CD4-positive, alpha-beta T cell treated with Interleukin-4 for 1 hour (primary cell): Measurements from ENCODE around the gene SIGLEC9.
"Not testable (repeated sequence)": the region's sequence is repeated elsewhere in the genome, so short reads cannot be mapped to it uniquely, and the experiment has no call there.

Experiments
- DNase-seq, 2 donors: peaks; one replicate each; pipeline ENCODE4 v3.0.0-alpha.2; 2020 to 2022

SIGLEC9 gene

DNA sequence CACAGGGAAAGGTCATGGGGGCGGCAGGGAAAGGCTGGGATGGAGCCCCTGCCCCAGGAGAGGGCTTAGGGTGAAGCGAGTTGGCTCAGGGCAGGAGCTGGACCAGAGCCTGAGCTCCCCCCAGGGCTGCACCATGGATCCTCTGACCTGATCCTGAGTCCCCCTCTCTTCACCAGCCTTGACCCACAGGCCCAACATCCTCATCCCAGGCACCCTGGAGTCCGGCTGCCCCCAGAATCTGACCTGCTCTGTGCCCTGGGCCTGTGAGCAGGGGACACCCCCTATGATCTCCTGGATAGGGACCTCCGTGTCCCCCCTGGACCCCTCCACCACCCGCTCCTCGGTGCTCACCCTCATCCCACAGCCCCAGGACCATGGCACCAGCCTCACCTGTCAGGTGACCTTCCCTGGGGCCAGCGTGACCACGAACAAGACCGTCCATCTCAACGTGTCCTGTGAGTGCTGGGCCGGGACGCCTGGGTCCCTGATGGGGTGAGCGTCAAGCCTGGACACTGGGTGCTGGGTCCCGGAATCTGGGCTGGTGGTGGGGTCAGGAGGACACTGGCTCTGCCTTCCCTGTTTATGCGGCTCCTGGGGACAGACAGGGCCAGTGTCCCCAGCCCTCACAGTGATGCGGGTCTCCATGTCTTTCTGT is 842 bp downstream of the SIGLEC9 start:
- no peak for DNase-seq

DNA sequence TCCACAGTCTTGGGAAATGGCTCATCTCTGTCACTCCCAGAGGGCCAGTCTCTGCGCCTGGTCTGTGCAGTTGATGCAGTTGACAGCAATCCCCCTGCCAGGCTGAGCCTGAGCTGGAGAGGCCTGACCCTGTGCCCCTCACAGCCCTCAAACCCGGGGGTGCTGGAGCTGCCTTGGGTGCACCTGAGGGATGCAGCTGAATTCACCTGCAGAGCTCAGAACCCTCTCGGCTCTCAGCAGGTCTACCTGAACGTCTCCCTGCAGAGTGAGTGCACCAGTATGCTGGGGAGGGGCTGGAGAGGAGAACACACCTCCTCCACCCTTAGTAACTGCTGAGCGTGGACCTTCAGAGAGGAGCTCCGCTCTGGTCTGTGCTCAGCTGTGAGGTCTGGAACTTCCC is 2.3 kb downstream of the SIGLEC9 start:
- no peak for DNase-seq

DNA sequence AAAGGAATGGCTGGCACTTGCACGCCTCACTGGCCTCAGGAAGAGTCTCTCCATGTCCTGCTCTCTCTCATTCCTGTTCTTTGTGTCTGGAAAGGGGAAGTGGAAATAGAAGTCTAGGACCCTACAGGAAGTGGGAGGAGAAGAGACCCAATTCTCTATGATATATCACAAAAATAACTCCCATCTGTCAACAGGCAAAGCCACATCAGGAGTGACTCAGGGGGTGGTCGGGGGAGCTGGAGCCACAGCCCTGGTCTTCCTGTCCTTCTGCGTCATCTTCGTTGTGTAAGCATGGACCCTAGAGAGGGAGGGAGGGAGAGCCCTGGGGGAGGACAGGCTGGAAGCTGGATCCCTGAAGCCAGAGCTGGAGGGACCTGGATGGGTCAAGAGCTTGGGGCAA is 3.0 kb downstream of the SIGLEC9 start:
- DNase-seq: peak in 1 of 2 donors; percentile 70

DNA sequence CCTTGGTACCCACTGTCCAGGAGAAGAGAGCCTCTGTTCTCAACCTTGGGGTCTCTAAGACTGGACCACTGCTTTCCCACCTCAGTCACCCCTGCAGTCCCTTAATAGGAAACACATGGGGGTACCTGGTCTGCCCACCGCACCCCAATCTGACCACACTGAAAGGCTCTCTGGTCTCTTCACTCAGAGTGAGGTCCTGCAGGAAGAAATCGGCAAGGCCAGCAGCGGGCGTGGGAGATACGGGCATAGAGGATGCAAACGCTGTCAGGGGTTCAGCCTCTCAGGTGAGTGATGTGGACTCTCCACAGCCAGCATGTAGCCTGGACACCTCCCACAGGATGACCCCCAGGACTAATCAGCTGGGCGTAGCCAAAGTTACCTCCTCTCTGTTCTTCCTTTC is 3.5 kb downstream of the SIGLEC9 start:
- DNase-seq: no peak

DNA sequence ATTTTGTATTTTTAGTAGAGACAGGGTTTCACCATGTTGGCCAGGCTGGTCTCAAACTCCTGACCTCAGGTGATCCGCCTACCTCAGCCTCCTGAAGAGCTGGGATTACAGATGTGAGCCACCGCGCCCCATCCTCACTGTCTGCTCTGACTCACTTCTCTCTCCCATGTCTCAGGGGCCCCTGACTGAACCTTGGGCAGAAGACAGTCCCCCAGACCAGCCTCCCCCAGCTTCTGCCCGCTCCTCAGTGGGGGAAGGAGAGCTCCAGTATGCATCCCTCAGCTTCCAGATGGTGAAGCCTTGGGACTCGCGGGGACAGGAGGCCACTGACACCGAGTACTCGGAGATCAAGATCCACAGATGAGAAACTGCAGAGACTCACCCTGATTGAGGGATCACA is 5.0 kb downstream of the SIGLEC9 start:
- no peak for DNase-seq

DNA sequence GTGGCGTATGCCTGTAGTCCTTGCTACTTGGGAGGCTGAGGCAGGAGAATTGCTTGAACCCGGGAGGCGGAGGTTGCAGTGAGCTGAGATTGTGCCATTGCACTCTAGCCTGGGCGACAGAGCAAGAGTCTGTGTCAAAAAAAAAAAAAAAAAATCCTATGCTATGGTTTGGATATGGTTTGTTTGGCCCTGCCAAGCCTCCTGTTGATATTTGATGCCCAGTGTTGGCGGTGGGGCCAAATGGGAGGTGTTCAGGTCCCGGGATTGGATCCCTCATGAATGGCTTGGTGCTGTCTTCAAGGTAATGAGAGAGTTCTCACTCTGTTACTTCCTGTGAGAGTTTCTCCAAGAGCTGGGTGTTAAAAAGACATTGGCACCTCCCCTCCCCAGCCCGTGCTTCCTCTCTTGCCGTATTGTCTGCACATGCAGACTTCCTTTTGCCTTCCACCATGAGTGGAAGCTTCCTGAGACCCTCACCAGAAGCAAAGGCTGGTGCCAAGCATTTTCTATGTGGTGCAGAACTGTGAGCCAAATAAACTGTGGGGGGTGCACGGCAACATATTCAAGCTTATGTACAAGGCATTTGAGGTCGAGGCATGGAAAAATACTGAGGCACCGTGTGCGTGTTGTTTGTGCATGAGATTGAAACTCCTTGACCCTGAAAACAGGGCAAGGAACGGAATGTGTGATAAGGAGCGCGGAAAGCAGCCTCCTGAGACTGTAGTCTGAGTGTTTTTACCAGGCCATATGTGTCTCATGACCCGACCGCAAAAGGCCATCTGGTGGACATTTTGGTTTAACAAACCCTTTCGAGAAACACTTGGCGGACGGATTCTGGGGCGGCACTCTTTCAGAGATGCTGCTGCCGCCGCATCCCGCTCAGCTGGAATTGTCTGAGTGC is 7.3 kb downstream of the SIGLEC9 start:
- peak; percentile 46 to 48 for DNase-seq

DNA sequence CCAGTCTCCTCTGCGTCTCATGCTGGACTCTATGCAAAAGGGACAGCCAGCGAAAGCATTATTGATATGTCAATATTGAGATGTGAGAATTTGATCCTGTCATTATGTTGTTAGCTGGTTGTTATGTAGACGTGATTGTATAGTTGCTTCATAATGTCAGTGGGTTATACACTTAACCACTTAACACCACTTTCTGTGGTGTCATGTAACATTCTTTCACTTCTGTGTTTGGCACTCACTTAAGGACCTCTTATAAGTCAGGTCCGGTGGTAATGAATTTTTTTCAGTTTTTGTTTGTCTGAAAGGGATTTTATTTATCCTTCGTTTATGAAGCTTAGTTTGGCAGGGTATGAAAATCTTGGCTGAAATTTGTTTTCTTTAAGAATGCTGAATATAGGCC is 10.3 kb downstream of the SIGLEC9 start:
- no peak for DNase-seq

DNA sequence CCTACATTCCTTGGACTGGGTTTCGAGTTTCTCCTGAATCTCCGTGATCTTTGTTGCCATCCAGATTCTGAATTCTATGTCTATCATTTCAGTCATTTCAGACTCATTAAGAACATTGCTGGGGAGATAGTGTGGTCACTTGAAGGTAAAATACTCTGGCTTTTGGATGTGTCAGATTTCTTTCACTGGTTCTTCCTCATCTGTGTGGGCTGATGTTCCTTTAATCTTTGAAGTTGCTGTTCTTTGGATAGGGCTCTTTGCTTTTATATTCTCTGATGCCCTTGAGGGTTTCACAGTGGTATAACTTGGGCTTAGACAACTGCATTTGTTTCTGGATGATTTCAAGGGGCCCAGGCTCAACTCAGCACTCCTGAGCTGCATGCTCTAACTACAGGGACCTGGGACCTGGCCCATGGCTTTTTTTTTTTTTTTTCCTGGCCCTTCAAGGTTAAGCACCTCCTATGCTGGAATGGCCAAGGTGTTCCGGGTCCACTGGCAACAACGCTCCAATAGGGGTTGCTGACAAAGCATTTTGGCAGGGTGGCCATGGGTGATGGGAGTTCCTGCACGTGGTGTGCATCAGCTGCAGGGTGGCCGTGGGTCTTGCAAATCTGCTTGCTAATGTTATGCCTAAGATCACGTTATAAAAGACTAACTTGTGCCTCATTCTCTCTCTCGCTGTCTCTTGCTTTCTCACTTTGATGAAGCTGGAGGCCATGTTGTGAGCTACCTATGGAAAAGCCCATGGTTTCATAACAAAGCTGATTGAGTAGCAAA is 11.5 kb downstream of the SIGLEC9 start:
- no peak for DNase-seq

DNA sequence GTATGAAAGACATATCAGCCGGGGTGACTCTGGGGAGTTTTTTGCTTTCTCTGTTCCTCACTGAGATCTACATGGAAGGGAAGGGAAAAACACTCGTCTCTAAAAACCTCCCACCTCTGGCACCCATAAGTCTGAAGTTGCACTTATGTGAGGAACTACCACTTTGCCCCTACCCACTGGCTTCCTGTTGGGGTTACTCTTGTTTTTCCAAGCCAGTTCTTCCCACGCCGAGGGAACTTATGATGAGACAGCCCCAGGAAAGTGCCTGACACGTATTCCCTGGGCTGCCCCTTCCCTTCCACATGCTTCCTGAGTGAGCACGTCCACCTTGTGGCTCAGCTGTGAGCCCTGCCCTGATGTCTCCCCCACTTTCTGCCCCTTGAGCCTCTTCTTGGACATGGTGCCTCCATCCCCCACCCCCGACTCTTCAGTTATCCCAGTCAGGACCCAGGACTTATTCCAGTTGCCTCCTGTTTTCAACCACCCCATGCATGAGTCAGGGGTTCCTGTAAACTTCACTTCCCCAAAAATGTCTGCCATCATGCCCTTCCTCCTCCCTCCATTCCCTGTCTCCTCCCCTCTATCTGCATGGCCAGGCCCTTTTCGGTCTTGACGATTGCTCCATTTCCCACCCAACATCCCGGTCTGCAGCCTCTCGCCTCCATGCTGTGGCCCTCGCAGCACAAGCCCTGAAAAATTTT is 12.3 kb downstream of the SIGLEC9 start:
- DNase-seq: peak in 1 of 2 donors; percentile 53

DNA sequence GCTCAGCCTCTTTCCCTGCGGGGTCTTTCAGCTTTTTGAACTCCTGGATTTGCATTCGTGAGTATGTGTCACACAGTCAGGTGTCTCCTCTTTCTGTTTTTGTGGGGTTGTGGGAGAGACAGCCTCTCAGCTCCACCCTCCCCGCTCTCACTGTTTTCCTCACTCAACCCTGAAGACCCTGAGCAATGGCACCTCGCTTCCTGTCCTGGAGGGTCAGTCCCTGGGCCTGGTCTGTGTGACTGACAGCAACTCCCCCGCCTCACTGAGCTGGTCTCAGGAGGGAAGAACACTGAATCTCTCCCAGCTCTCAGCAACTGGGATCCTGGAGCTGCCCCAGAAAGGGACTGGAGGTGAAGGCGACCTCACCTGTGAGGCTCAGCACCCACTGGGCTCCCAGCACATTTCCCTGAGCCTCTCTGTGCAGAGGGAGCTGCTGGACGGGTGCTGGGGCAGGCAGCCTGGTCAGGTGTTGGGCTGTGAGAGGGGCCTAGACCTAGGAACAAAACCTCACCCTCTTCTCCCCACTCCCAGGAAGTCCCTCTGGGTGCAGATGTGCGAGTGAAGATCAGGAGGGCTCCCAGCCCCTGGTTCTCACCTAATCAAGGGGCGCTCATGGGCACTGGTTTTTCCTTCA is 13.2 kb downstream of the SIGLEC9 start:
- DNase-seq: no peak

DNA sequence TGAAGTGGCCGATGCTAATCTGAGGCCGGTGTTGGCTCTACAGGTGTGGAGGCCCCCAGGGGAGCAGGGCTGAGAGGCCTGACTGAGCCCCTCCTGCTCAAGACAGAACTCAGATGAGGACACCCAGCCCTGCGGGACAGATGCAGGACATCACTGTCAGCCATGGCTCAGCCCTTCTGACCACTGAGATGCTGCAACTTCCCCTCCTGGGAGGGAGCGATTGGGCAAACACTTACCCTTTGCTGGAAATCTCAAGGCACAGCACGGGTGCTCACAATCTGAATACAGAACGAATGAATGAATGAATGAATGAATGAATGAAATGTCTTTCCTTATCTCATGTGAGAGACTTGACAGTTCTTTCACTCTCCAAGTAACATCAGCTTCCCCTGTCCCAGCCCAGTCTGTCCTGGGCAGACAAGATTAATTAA is 13.9 kb downstream of the SIGLEC9 start:
- DNase-seq: peak in 1 of 2 donors; percentile 63

DNA sequence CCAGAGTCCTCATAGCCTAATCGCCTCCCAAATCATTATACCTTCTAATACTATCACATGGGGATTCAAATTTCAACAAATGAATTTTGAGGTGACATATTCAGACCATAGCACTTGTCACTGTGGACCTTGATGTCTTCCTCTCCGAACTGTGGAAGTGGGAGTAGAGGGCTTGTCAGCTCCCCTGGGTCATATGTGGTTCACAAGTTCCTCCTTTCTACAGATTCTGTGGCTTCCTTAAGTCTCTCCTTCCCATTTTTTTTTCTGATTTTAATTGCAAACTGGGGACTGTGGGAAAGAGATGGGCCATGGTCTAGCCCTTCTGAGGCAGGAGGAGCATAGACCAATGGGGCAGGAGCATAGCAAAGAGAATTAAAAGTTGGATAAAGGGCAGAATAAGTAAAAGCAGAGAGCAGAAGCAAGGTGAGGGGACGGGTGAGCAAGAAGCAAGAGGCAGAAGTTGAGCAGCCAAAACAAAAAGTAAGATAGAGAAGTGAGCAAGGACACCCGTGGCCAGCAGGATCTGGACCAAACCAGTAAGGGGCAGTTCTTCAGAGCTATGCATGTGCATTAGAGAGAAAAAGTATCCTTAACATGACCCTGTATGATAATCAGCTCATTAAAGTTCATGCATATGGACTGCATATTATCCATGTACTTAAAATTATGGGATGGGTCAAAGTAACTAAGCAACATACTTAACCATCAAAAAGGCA is 14.8 kb downstream of the SIGLEC9 start:
- DNase-seq: no peak

DNA sequence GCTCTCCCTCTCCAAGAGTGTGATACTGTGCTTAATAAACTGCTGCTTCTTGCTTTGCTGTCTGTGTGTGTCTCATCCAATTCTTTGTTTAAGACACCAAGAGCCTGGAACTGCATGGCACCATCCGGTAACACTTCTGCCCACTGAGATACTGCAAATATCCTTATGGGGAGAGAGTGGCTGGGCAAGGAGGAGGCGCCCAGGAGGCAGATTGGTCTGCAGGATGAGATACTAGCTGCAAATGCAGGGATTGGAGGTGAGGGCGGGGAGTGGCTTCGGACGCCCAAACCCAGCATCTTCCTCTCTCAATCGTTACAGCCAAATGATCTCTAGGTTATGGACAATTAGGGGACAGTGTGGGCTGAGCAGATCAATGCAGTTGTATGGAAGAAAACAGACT is 15.7 kb downstream of the SIGLEC9 start:
- no peak for DNase-seq

DNA sequence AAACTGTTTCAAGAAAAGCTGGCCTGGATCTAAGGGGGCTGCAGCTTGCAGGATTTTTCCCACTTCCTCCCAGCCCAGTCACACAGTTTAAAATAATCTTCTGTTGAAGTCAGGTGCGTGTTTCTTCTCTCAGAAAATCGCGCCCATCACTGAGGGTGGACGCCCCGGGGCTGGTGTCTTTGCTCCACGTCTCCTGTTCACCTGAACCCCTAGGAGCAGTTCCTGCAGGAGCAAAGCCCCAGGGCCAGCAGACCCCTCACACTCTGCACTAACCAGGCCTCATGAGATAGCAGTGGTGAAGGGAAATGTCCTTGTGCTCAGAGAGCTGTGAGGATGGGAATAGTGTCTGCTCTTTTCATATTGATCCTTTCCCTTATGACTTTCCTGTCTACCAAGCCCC is 16.5 kb downstream of the SIGLEC9 start:
- DNase-seq: no peak

DNA sequence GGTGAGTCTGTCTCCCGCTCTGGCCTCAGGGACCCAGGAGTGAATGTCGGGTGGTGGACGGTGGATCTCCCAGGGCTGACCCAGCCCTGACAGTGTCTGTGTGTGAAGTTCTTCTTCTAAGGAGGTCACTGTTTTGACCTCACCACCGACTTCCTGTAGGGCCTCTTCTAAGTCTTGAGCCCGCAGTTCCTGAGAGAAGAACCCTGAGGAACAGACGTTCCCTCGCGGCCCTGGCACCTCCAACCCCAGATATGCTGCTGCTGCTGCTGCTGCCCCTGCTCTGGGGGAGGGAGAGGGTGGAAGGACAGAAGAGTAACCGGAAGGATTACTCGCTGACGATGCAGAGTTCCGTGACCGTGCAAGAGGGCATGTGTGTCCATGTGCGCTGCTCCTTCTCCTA is 17.4 kb downstream of the SIGLEC9 start, which contains the start of gene SIGLEC7:
Gene SIGLEC7 (plus strand): TSS at position 183 of the 400 bp plus-strand sequence. CDS start 69 bp downstream, at position 252.
- peak in 1 of 2 donors; percentile 28 for DNase-seq

DNA sequence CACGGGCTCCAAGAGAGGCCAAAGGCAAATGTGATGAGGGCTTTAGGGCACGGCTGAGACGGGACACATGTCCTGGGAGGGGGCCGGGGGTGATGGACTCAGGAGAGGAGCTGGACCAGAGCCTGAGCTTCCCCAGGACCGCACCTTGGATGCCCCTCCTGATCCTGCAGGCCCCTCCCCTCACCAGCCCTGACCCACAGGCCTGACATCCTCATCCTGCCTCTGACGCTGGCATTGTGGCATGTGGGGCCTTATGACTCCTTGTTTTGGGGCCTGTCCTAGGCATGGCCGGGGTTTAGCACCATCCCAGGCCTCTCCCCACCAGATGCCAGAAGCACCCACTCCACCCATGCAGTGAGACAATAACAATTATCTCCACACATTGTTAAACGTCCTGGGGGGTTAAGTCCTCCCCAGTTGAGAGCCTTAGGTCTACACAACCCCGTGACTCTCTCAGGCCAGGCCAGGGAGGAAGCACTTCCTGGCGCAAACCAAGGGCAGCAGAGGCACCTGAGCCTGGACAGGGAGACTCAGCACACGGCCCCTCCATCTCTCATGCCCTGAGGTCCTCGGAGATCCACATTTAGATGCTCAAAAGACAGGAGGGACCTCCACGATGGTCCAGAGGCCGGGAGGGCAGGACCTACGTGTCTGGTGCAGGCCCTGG is 18.2 kb downstream of the SIGLEC9 start:
- not testable (repeated sequence) for DNase-seq

DNA sequence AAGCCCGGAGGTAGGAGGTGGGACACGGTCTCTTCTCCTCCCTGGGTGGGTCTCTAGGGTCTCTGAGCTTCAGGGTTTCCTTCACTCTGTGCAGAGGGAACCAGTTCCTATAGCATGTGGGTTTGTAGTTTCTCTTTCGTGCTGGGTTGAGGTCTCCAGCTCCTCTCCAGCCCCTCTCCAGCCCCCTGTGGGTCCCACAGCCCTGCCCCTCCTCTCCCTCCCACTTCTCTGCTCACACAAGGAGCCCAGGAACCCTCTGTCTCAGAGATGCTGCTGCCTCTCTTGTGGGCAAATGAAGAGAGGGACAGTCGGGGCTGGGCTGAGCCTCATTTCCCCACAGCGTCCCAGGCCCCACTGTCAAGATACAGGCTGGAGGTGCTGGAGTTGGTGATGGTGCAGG is 18.8 kb downstream of the SIGLEC9 start:
- DNase-seq: no peak

DNA sequence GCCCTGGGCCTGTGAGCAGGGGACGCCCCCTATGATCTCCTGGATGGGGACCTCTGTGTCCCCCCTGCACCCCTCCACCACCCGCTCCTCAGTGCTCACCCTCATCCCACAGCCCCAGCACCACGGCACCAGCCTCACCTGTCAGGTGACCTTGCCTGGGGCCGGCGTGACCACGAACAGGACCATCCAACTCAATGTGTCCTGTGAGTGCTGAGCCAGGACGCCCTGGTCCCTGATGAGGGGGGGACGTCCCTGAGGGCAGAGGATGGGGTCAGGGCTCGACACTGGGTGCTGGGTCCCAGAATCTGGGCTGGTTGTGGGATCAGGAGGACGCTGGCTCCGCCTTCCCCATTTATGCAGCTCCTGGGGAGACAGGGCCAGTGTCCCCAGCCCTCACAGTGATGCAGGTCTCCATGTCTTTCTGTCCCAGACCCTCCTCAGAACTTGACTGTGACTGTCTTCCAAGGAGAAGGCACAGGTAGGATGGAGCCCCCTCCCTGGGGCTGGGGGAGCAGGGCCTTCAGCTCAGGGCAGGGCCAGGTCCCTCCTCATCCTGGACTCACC is 19.9 kb downstream of the SIGLEC9 start:
- no peak for DNase-seq

DNA sequence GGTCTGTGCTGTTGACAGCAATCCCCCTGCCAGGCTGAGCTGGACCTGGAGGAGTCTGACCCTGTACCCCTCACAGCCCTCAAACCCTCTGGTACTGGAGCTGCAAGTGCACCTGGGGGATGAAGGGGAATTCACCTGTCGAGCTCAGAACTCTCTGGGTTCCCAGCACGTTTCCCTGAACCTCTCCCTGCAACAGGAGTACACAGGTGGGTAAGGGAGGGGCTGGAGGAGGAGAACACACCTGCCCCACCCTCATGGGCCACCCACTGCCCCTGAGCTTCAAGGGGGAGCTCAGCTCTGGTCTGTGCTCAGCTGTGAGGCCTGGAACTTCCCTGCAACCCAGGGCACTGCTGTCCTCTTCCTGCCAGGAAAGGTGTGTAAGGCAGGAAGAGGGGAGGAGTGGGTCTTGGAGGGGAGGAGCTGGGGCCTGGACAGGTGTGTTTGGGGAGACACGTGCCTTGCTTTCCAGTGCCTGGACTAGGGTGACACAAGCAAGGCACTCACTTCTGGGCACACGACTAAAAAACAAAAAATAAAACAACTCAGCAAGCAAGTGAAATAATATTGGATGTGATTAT is 21.3 kb downstream of the SIGLEC9 start:
- no peak for DNase-seq

DNA sequence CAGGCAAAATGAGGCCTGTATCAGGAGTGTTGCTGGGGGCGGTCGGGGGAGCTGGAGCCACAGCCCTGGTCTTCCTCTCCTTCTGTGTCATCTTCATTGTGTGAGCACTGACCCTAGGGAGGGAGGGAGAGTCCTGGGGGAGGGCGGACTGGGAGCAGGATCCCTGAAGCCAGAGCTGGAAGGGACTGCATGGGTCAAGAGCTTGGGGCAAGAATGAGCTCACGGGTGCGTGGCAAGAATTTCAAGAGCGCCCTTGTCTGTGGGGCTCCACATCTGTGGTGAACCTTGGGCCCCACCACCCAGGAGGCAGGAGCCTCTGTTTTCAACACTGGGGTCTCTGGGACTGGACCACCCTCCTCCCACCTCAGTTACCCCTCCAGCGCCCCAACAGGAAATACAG is 22.0 kb downstream of the SIGLEC9 start:
- DNase-seq: no peak
